Measurements from ENCODE around the gene SVEP1. TPM values are rescaled to one million over a fixed set of nuclear protein-coding genes. Genes with fewer than 3 reads are reported as not detected.
A peak's percentile ranks its signal among the peaks of the same experiment; 100 is the strongest.

Gene SVEP1
- total and polyA plus RNA-seq, 2 donors from 2014 or later, result 1.1 to 19.3 TPM

GRCh38 chr9:110582156-110582555, 2.6 kb upstream of the SVEP1 start:
- H3K9ac ChIP-seq (ENCODE audit: low read length in 3 of 3), result no peak overlapping the region
- no peak overlapping the region for H3K4me3 ChIP-seq (ENCODE audit: low read length in 3 of 3)
- FAIRE-seq, result no peak
- DNase-seq, result no peak
- H3K4me1 ChIP-seq (ENCODE audit: control insufficient read depth in 2 of 3, insufficient read depth in 2 of 3, low read depth in 1 of 3, low read length in 3 of 3), result peaks cover 0 to 3% (median 2%) of the 10 kb centered on the region in 3 donors
- H3K27me3 ChIP-seq (ENCODE audit: control insufficient read depth, insufficient read depth, low read length), result peaks cover 4% of the 10 kb centered on the region
- H3K9me3 ChIP-seq (ENCODE audit: control insufficient read depth in 2 of 3, insufficient read depth in 1 of 3, low read length in 3 of 3), result peaks cover 0 to 5% (median 0%) of the 10 kb centered on the region in 3 donors
- intact Hi-C loops (cut with DNase I), result no loop called here
- H3K27ac ChIP-seq (ENCODE audit: low read depth in 2 of 2, low read length in 2 of 2), result no peak overlapping the region
- TF ChIP-seq, protein P1, sequence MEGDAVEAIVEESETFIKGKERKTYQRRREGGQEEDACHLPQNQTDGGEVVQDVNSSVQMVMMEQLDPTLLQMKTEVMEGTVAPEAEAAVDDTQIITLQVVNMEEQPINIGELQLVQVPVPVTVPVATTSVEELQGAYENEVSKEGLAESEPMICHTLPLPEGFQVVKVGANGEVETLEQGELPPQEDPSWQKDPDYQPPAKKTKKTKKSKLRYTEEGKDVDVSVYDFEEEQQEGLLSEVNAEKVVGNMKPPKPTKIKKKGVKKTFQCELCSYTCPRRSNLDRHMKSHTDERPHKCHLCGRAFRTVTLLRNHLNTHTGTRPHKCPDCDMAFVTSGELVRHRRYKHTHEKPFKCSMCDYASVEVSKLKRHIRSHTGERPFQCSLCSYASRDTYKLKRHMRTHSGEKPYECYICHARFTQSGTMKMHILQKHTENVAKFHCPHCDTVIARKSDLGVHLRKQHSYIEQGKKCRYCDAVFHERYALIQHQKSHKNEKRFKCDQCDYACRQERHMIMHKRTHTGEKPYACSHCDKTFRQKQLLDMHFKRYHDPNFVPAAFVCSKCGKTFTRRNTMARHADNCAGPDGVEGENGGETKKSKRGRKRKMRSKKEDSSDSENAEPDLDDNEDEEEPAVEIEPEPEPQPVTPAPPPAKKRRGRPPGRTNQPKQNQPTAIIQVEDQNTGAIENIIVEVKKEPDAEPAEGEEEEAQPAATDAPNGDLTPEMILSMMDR (IDR thresholded peaks at IDR 0.05; ENCODE audit: borderline replicate concordance, extremely low read depth, insufficient read depth), result no peak
- no peaks in the 10 kb centered on the region for H3K36me3 ChIP-seq (ENCODE audit: control insufficient read depth in 2 of 3, insufficient read depth in 3 of 3, low read length in 3 of 3)

DNA sequence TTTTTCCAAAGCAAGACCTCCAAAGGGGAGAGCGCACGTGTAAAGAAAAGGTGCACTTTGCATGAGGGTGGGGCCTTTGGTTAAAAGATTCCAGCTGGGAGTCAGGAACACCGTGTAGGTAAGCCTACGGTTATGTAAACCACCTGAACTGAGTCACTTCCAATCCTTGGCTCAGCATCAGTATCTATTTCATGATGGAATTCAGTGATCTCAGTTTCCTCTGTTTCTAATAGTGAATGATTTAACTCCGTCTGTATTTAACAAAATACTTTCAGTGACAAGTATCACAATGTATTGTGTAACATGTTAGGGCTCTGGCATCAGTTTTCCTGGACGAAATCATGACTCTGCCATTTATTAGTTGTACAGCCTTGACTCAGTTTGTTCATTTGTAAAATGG, 1.3 kb upstream of the SVEP1 start:
- Histone ChIP-seq H3K27ac (ENCODE audit: low read depth in 2 of 2, low read length in 2 of 2) (no peak overlapping the region), H3K9me3 (ENCODE audit: control insufficient read depth in 2 of 3, insufficient read depth in 1 of 3, low read length in 3 of 3) (peaks cover 0 to 5% (median 0%) of the 10 kb centered on the region in 3 donors), H3K4me1 (ENCODE audit: control insufficient read depth in 2 of 3, insufficient read depth in 2 of 3, low read depth in 1 of 3, low read length in 3 of 3) (peaks cover 0 to 3% (median 2%) of the 10 kb centered on the region in 3 donors), H3K4me3 (ENCODE audit: low read length in 3 of 3) (no peak overlapping the region), H3K9ac (ENCODE audit: low read length in 3 of 3) (no peak overlapping the region), H3K27me3 (ENCODE audit: control insufficient read depth, insufficient read depth, low read length) (peaks cover 4% of the 10 kb centered on the region), H3K36me3 (ENCODE audit: control insufficient read depth in 2 of 3, insufficient read depth in 3 of 3, low read length in 3 of 3) (no peaks in the 10 kb centered on the region)
- intact Hi-C loops (cut with DNase I), result no loop called here
- TF ChIP-seq, protein P1 (IDR thresholded peaks at IDR 0.05; ENCODE audit: borderline replicate concordance, extremely low read depth, insufficient read depth), result no peak
- FAIRE-seq, result no peak
- DNase-seq, result no peak

- peak overlapping the region in 1 of 3 donors; percentile 4 for H3K9ac ChIP-seq (ENCODE audit: low read length in 3 of 3)
- FAIRE-seq (no peak), DNase-seq (peak in 4 of 5 donors; percentile 52 to 63 (median 57))
- H3K36me3 ChIP-seq (ENCODE audit: control insufficient read depth in 2 of 3, insufficient read depth in 3 of 3, low read length in 3 of 3), result no peaks in the 10 kb centered on the region
- peaks cover 4% of the 10 kb centered on the region for H3K27me3 ChIP-seq (ENCODE audit: control insufficient read depth, insufficient read depth, low read length)
- peak overlapping the region; percentile 38 to 50 (median 39) for H3K4me3 ChIP-seq (ENCODE audit: low read length in 3 of 3)
- no peak overlapping the region for H3K27ac ChIP-seq (ENCODE audit: low read depth in 2 of 2, low read length in 2 of 2)
- TF ChIP-seq, protein P1 (IDR thresholded peaks at IDR 0.05; ENCODE audit: borderline replicate concordance, extremely low read depth, insufficient read depth), result no peak
- intact Hi-C loops (cut with DNase I), result no loop called here
- peaks cover 0 to under 1% (median 0%) of the 10 kb centered on the region in 3 donors for H3K9me3 ChIP-seq (ENCODE audit: control insufficient read depth in 2 of 3, insufficient read depth in 1 of 3, low read length in 3 of 3)
- peaks cover 0 to 3% (median 2%) of the 10 kb centered on the region in 3 donors for H3K4me1 ChIP-seq (ENCODE audit: control insufficient read depth in 2 of 3, insufficient read depth in 2 of 3, low read depth in 1 of 3, low read length in 3 of 3)
Observed at GRCh38 chr9:110579862-110580219, 300 bp upstream of the SVEP1 start.

DNA sequence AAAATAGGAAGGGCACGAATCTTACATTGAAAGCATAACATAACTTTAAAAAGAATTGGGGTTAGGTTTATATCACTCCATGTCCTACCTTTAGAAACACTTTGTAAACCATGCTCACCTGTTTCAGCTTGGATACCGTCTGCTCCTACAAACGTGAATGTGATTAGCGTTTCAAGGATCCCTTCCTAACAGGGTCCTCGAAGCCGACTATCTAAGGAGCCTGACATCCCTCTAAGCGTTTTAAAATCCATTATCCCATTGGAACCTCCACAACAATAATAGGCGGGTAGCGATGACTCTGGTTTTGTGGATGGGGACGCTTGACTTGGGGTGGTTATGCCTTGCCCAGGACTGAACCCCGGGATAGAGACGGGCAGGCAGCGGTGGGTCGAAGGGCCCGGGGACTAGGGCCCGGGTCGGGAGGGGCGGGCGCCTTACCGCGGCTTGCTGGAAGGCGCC, 937 bp downstream of the SVEP1 start:
- H3K4me3 ChIP-seq (ENCODE audit: low read length in 3 of 3), result peak overlapping the region; percentile 28 to 50 (median 43)
- H3K4me1 ChIP-seq (ENCODE audit: control insufficient read depth in 2 of 3, insufficient read depth in 2 of 3, low read depth in 1 of 3, low read length in 3 of 3), result peaks cover 0 to 3% (median 2%) of the 10 kb centered on the region in 3 donors
- intact Hi-C loops (cut with DNase I), result no loop called here
- H3K27me3 ChIP-seq (ENCODE audit: control insufficient read depth, insufficient read depth, low read length), result peaks cover 4% of the 10 kb centered on the region
- DNase-seq (no peak), FAIRE-seq (no peak)
- H3K9me3 ChIP-seq (ENCODE audit: control insufficient read depth in 2 of 3, insufficient read depth in 1 of 3, low read length in 3 of 3), result no peaks in the 10 kb centered on the region
- H3K36me3 ChIP-seq (ENCODE audit: control insufficient read depth in 2 of 3, insufficient read depth in 3 of 3, low read length in 3 of 3), result no peaks in the 10 kb centered on the region
- peak overlapping the region in 1 of 2 donors; percentile 64 for H3K27ac ChIP-seq (ENCODE audit: low read depth in 2 of 2, low read length in 2 of 2)
- no peak overlapping the region for H3K9ac ChIP-seq (ENCODE audit: low read length in 3 of 3)
- TF ChIP-seq, protein P1 (IDR thresholded peaks at IDR 0.05; ENCODE audit: borderline replicate concordance, extremely low read depth, insufficient read depth), result no peak

Data from kidney (tissue), 14 donors.